Stimulated activated CD8-positive, alpha-beta memory T cell treated with anti-CD3 and anti-CD28 coated beads, Interleukin-4, amount 100 ng/mL, for 4 hours (primary cell): ENCODE data around the gene RPS16.

ENCODE experiments used
- DNase-seq, 2 donors: peaks; one replicate each; pipeline ENCODE4 v3.0.0-alpha.2; 2020; ENCODE audit warnings: low read depth in 2 of 2, low spot score in 1 of 2

RPS16 gene

DNA sequence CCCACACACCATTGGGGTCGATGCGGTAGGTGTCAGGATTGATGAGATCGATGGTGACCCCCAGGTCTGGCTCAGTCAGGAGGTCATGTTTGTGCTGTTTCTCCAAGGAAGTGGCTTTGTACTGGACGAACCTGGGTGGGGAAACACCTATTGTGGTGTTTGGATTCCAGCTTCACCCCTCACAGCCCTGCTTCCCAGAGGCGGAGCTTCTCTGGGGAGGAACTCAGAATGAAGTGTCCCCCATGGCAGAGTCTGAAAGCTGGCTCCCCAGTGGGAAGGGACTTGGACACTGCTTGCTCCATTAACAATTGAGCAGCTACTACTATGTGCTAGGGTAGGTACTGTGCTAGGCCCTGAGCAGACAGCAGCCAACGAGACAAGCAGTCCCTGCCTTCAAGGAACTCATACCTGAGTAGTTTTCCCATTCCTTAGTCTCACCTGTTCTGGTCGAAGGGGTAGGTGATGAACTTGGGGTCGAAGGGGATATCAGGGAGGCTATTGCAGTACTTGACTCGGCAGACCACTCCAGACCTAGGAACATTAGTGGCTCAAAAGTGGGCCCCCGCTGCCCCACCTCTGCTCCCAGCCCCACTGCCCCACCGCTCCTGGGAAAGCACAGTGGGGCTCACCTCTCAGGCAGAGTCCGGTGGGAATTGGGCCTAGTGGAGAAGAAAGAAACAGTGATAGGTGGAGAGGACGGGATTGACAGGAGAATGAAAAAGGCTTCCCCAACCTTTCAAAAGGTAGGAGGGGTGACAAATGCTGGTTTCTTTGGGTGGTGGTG, 45.9 kb downstream of the RPS16 start:
- no peak for DNase-seq

DNA sequence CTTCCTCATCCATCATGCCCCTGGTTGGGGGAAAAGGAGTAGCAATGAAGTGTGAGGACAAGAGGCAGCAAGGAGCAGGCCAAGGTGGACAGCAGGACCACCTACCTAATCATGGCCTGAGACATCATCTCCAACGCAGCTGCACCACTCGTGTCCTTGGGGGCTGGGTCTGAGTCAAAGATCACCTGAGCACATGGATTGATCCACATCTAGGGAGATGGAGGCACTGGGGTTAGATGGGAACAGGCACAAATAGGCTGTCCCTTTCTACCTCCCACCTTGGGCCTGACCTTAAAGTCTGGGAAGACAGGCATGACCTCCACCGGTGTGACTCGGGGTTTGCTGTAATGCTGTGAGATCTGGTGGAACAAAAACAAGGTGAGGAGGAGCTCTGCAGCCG, 47.1 kb downstream of the RPS16 start:
- DNase-seq, result no peak

GRCh38 chr19:39386557-39386956, 49.2 kb downstream of the RPS16 start:
- no peak for DNase-seq

DNA sequence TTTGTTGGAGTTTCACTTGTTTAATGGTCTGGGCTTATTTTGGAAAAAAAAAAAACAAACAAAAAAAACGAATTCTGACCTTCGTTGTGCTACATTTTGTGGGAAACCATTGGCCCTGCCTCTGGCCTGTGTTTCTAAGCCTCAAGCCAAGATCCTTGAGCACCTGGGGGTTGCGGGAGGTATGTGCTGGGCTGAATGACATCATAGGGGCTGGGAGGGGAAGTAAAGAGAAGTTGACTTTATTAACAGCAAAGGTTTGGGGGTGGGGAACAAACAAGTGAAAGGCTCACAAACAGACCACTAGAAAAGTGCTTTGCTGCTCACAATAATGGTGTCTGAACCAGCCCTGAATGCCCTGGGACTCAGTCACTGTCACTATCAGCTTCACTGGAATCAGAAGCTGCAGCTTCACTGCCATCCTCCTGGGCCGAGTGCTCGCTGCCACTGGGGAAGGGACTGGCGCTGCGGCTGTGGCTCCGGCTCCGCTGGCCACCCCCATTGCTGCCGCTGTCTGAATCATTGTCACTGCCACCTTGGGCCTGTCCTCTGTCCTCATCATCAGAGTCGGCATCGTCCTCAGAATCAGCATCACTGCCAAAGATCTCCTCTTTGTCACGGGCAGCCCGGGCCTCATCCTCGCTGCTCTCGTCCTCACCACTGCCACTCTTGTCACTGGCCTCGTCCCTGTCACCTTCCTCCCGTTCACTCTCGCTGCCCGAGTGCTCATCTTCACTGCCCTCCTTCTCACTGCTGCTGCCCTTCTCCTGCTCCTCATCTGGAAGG, 49.9 kb downstream of the RPS16 start:
- no peak for DNase-seq

DNA sequence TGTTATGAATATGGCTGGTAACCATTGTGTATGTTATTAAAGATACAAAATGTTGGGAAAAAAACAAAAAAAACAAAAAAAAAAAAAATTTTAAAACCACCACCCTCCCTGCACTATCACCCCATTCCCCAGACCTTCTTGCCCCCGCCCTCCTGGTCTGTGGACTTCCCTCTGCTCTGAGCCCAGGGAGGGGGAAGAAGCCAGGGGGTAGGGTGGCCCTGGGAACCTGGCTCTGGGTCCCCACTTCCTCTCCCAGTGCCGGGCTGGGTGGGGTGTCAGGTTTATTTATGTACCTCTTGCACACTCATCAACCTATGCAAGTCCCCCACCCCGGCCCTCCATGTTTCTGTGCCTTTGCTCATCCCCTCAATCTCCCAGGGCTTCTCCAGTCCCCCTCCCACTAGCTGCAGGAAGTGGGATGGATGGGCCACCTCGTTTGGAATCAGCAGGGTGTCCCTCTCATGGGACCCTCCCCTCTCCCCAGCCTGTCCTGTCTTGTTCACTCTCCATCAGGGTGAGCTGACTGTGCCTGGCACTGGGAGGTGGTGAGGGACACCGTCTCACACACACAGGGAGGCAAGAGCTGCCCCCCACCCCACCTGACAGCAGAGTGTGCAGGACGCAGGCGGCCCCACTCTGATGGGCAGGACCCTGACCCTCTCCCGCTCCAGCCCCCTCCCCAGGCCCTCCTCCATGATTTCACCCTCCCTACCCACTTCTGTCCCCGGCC, 50.7 kb downstream of the RPS16 start:
- no peak for DNase-seq
